ENCODE measurements around the gene SIGLECL1.

DNA sequence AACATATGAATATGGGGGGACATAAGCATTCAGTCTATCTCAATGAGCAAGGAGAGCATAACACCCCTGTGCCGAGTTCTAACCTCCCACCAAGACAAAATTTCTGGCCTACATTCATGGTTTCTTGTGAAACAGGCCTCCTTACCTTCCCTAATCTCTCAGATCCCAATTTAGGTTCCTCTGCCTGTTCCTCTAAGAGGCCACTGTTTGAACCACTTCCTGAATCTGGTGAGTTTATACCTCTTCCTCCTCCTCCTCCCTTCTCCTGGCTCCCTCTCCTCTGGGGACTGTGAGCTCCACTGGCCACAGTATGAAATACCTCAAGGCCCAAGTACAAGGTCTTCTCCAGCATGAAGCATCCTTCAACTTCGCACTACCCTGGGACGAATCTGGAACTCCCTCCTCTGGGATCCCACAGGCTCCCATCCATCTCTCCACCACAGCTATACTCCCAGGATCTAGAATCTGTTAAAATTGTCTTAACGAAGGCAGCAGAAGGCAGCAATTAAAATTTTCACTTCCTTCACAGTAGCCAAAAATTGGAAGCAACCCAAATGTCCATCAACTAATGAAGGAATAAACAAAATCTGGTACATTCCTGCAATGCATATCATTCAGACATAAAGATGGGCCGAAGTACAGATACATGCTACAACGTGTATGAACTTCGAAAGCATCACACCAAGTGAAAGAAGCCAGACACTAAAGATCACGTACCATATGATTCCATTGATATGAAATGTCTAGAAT, 7.8 kb upstream of the SIGLECL1 start:
- no peak for TF ChIP-seq CTCF (conservative IDR thresholded peaks at IDR 0.05; ENCODE audit: low read depth, low read length)
- TF ChIP-seq EZH2 (IDR thresholded peaks at IDR 0.05; ENCODE audit: borderline replicate concordance, low read depth, low read length, poor library complexity, severe bottlenecking), result no peak
